OCI-LY1 (cell line): Measurements from ENCODE around the gene KIF1C.

Experiments used
- H2AFZ ChIP-seq: fragments of 200-600 bp; sonication (generic), shearing (Covaris generic); 2 replicates; pipeline ENCODE4 v1.6.0; 2014; ENCODE audit warnings: antibody characterized with exemption, mild to moderate bottlenecking, low read length
- H3F3A ChIP-seq: fragments of 200-600 bp; sonication (generic), shearing (Covaris generic); 2 replicates; pipeline ENCODE4 v1.6.0; 2014; ENCODE audit warnings: mild to moderate bottlenecking, antibody characterized with exemption, low read length, moderate library complexity; ENCODE audit not compliant: insufficient read depth
- H3K27ac ChIP-seq: fragments of 200-600 bp; sonication (generic); 2 replicates; pipeline ENCODE4 v1.5.1; 2014; ENCODE audit warnings: low read length, mixed run types, mild to moderate bottlenecking, low read depth; ENCODE audit not compliant: poor library complexity, severe bottlenecking
- H3K27me3 ChIP-seq: fragments of 200-600 bp; sonication (generic); 2 replicates; pipeline ENCODE4 v1.6.0; 2014; ENCODE audit warnings: antibody characterized with exemption, mild to moderate bottlenecking, low read length, moderate library complexity; ENCODE audit not compliant: insufficient read depth
- H3K36me3 ChIP-seq: fragments of 200-600 bp; sonication (generic); 2 replicates; pipeline ENCODE4 v1.6.1; 2014; ENCODE audit warnings: mild to moderate bottlenecking, antibody characterized with exemption, low read length, moderate library complexity, mixed read lengths; ENCODE audit not compliant: insufficient read depth
- H3K4me1 ChIP-seq: fragments of 200-600 bp; sonication (generic); 2 replicates; pipeline ENCODE4 v1.5.1; 2014; ENCODE audit warnings: mild to moderate bottlenecking, low read length, moderate library complexity; ENCODE audit not compliant: insufficient read depth, severe bottlenecking
- H3K4me2 ChIP-seq: fragments of 200-600 bp; sonication (generic), shearing (Covaris generic); 2 replicates; pipeline ENCODE4 v1.6.1; 2014; ENCODE audit warnings: low read length
- H3K4me3 ChIP-seq: fragments of 200-600 bp; sonication (generic); 2 replicates; pipeline ENCODE4 v1.5.1; 2014; ENCODE audit warnings: low read length, low read depth, mild to moderate bottlenecking, mixed read lengths; ENCODE audit not compliant: poor library complexity, severe bottlenecking
- H3K79me2 ChIP-seq: fragments of 200-600 bp; shearing (Covaris generic); 2 replicates; pipeline ENCODE4 v1.6.1; 2016; ENCODE audit warnings: mixed run types, low read length, mixed read lengths; ENCODE audit not compliant: insufficient read depth
- H3K9ac ChIP-seq: fragments of 200-600 bp; sonication (generic), shearing (Covaris generic); 2 replicates; pipeline ENCODE4 v1.6.1; 2014; ENCODE audit warnings: mild to moderate bottlenecking, low read length, mixed read lengths
- H3K9me2 ChIP-seq: fragments of 200-600 bp; sonication (generic), shearing (Covaris generic); 2 replicates; pipeline ENCODE4 v1.6.1; 2014; ENCODE audit warnings: low read depth, mild to moderate bottlenecking, low read length, mixed read lengths
- H3K9me3 ChIP-seq: fragments of 200-600 bp; shearing (Covaris generic); 2 replicates; pipeline ENCODE4 v1.6.1; 2014; ENCODE audit warnings: low read length, mixed read lengths
- H4K20me1 ChIP-seq: fragments of 200-600 bp; sonication (generic), shearing (Covaris generic); 2 replicates; pipeline ENCODE4 v1.6.0; 2016; ENCODE audit warnings: mild to moderate bottlenecking, low read length; ENCODE audit not compliant: insufficient read depth
- CTCF ChIP-seq: fragments of 200-600 bp; sonication (generic), shearing (Covaris generic); IDR thresholded peaks from 2 replicates; pipeline ENCODE4 v1.5.1; 2017; ENCODE audit warnings: mild to moderate bottlenecking, antibody characterized with exemption, low read length, moderate library complexity, mixed read lengths
- EZH2 ChIP-seq: fragments of 200-600 bp; sonication (generic), shearing (Covaris generic); IDR thresholded peaks from 2 replicates; pipeline ENCODE4 v1.8.0; 2017; ENCODE audit warnings: borderline replicate concordance, mixed run types, mild to moderate bottlenecking, antibody characterized with exemption, low read length, moderate library complexity, mixed read lengths

KIF1C gene

GRCh38 chr17:4982305-4982704, 15.4 kb upstream of the KIF1C start:
- Histone ChIP-seq H3K27ac (no peak overlapping the region), H3K27me3 (no peaks in the 10 kb centered on the region), H3K9me3 (no peaks in the 10 kb centered on the region), H3F3A (no peaks in the 10 kb centered on the region), H3K79me2 (no peaks in the 10 kb centered on the region), H2AFZ (no peak overlapping the region), H3K4me1 (peaks cover 19% of the 10 kb centered on the region), H3K9me2 (no peaks in the 10 kb centered on the region), H3K4me2 (no peak overlapping the region), H4K20me1 (no peaks in the 10 kb centered on the region), H3K4me3 (no peak overlapping the region), H3K9ac (no peak overlapping the region), H3K36me3 (peaks cover 48% of the 10 kb centered on the region)
- TF ChIP-seq EZH2 (no peak), CTCF (no peak)

- Histone ChIP-seq H3K9me2 (no peaks in the 10 kb centered on the region), H3K36me3 (peaks cover 21% of the 10 kb centered on the region), H3K4me3 (peak overlapping the region; percentile 72), H3K4me1 (peaks cover 25% of the 10 kb centered on the region), H2AFZ (no peak overlapping the region), H3K9me3 (no peaks in the 10 kb centered on the region), H4K20me1 (no peaks in the 10 kb centered on the region), H3K79me2 (no peaks in the 10 kb centered on the region), H3F3A (0 out of 2 replicates have a peak, but pooled peaks cover 2% of the 10 kb centered on the region), H3K27ac (peak overlapping the region; percentile 22), H3K9ac (peak overlapping the region; percentile 77), H3K27me3 (no peaks in the 10 kb centered on the region), H3K4me2 (peak overlapping the region; percentile 83)
- TF ChIP-seq EZH2 (no peak), CTCF (no peak)
Observed at GRCh38 chr17:4986403-4986802, 11.3 kb upstream of the KIF1C start.

- Histone ChIP-seq H3K9me3 (no peaks in the 10 kb centered on the region), H3K4me2 (peak within 1 kb of the TSS; percentile 83), H3F3A (0 out of 2 replicates have a peak, but pooled peaks cover 4% of the 10 kb centered on the region), H3K79me2 (no peaks in the 10 kb centered on the region), H3K4me3 (peak within 1 kb of the TSS; percentile 72), H3K4me1 (peaks cover 25% of the 10 kb centered on the region), H3K36me3 (peaks cover 14% of the 10 kb centered on the region), H4K20me1 (no peaks in the 10 kb centered on the region), H3K27me3 (no peaks in the 10 kb centered on the region), H3K9me2 (no peaks in the 10 kb centered on the region), H3K27ac (peak within 1 kb of the TSS; percentile 46), H2AFZ (no peak within 1 kb of the TSS), H3K9ac (peak within 1 kb of the TSS; percentile 77)
- TF ChIP-seq EZH2 (no peak), CTCF (peak; percentile 93)
Observed at GRCh38 chr17:4986951-4987766, 10.6 kb upstream of the KIF1C start, which contains the start of gene CAMTA2. TSS of gene CAMTA2 (minus strand) at chr17:4987675. CDS start at chr17:4986222, 1,453 bp downstream.
